Raji (cell line): ENCODE data around the gene USH1G.

Experiments
- POLR2A ChIP-seq: IDR thresholded peaks from 2 replicates; pipeline ENCODE4 v1.6.1; 2011; ENCODE audit warnings: low read depth, low read length, control low read depth; ENCODE audit not compliant: insufficient read depth

The USH1G gene

DNA sequence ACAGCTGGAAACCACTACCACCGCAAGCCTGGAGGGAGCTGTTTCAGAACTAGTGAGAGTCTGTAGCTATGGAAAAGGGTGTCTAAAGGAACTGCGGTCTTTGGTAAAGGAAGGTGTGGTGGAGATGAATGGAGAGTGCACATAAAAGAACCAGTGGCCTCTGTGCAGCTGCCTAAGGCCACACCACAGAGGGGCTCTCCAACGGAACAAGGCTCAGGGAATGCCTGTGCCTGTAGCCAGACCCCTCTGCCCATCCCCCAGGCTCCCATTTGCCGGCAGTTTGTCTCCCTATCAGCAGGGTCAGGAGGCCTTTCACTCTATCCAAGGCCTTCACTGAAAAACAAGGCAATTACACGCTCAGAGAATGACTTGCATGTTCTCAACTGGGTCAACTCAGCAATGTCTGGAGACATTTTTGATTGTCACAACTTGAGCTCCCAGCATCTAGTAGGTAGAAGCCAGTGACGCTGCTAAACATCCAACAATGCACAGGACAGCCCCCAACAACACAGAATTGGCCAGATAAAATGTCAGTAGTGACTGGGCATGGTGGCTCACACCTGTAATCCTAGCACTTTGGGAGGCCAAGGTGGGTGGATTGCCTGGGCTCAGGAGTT, 47.0 kb downstream of the USH1G start:
- TF ChIP-seq POLR2A, result no peak

DNA sequence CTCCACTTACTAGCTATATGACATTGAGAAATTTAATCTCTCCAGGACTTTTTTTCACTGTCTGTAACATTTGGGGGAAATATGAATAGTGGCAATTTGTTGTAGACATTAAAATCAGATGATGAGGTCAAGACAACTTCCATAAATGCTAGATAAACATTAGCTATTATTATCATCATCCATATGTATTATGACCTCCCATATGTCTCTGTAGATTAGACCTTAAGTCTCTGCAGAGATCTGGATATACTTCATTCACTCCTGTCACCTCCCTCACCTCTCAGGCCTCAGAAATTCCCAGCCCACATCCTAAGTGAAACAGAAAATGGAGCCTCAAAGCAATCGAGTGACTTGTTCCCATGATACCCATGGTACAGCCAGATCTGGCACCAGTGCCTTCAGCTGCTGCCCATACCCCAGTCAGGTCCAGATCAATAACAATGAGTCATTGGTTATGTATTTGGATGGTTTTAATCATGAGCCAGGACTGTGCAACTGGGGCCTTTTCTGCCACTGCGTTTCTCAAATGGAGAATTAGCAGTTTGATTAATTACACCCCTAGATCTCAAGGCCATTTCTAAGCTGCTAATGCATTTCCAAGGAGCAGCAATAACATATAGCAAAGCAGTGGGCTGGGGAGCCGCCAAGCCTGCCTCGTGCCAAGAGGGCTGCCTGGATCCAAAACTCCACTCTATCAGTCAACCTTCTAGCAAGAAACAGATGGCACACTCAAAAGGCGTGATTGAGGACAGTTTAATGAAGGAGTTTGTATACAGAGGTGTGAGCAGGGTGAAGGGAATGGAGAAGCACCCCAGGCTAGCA, 47.7 kb downstream of the USH1G start:
- no peak for TF ChIP-seq POLR2A

DNA sequence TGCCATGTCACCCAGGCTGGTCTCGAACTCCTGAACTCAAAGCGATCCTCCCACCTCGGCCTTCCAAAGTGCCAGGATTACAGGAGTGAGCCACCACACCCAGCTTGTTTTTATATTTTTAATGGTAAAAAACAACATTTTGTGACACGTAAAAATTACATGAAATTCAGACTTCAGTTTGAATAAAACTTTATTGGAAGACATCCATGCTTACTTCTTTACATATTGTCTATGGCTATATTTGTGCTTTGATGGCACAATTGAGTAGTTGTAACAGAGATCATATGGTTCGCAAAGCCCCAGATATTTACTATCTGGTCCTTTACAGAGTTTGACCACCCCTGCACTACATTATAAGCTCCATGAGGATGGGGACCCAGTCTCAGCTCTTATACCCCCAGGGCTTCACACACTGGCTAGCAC, 48.4 kb downstream of the USH1G start:
- TF ChIP-seq POLR2A, result no peak

DNA sequence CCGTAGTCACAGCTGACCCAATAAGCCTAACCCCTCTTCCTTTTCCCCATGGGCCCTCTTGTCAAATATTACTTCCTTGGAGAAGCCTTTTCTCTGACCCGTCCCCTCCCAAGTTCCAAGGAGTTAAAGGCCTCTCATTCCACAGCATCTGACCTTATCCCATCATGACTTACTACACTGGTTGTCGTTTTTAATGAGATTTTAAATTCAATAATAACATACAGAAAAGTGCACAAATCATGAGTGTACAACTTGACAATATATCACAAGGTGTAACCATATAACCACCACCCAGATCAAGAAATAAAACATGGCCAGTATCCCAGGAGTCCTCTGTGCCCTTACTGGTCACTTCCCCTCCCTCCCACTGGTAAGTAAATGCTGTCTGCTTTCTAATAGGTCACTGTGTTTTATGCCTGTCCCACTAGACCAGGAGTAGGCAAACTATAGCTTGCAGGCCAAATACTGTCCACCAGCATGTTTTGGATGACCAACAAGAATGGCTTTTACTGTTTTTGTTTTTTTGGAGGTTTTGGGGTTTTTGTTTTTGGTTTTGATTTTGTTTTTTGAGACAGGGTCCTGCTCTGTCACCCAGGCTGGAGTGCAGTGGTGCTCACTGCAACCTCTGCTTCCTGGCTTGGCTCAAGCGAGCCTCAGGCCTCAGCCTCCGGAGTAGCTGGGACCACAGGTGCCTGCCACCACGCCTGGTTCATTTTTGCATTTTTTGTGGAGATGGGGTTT, 49.0 kb downstream of the USH1G start:
- TF ChIP-seq POLR2A, result no peak

DNA sequence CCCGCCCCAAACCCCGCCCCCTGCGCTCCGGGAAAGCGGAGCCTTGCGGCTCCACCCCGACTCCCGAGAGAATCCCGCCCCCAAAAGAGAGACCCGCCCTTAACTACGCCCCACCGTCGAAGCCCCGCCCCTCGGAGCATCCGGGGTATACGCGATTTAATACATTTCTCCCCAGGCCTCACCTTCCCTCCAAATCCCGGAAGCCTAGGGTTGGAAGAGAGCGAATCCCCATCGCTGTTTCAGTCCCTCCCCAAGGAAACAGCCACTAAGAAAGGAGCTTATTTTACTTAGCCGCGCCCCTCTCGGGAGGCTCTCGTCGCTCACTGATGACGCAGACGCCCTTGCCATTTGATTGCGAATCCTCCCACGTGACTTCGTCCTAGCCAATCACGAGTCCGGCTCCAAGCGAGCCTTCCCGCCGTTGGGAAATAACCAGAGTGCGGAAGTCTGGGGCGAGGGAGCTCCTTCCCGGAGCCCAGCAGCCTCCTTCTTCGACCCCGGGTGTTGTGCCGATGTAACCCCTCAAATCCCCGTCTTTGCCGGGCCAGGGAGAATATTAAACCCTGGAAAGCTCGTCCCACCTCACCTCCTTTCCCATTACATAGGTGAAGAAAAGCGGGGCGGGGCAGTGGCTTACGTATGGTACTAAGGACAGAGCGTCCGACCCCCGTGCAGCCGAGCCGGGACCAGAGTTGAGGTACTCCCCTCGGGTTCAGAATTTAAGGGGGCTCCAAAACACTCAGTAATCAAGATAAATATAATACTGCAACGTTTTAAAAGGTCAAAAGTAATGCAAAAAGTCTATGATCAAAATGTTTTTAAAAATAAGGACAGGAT, 49.8 kb downstream of the USH1G start:
- peak; percentile 97 for TF ChIP-seq POLR2A

DNA sequence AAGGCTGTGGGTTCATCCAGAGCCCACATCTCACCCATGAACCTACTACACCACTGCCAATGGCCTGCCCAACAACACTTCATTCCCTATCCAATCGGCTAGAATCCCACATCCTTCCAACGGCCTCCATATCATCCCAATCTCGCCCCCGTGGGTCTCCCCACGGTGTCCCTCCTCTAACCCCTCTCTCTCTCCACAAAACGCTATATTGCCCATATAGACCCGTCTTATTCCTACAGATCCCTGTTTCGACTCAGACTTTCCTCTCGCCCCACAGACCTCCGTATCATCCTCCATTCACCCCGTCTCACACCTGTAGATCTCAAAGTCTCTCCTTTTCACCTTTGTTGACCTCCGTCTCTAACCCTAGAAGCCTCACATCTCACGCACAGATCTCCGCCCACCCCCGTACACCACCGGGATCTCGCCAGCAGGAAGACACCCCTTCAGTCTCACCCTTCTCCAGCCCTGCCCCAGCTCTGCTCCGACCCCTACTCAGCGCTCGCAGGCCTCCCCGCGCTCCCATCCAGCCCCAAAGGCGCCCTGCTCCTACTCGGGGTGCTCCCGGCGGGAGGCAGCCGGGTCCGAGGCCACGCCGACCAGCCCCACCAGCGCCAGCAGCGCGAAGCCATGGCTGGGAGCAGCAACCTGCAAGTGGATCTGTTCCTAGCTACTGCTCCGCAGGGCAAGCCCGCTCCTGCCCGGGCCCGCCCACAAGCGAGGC, 50.6 kb downstream of the USH1G start, which contains the start of gene FDXR:
TSS of gene FDXR (minus strand) at position 682 of the 724 bp plus-strand sequence. CDS start at position 632, 50 bp downstream.
- TF ChIP-seq POLR2A, result peak; percentile 66

DNA sequence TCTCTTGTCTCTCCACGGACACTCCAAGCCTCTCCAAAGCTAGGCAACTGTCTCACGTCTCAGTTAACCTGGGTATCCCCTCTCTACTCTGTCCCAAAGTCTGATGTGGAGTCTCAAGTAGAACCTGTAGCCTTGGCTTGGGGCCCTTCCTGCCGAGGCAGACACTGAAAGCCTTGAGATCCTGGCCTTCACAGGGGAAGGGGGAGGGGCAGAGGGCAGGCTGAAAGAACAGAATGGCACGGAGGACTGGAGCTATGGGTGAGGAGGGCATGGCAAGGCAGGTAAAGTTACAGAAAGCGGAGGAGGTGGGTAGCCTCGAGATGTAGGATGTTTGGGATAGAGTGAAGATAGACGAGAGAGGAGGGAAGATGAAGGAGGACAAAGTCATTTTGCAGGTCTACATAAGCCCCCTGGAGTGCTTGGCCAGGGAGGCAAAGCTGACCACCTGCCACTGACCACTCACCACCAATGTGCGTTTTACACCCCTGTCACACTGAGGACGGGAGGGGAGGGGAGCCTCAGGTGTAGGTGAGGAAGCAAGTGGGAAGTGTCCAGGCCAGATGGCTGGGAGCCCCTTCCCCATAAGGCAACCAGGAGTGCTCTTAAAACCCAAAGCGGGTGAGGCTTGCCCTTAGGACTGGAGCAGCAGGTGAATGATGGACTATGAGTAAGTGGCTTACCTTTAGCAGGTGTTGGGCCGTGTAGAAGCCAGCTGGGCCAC, 51.5 kb downstream of the USH1G start:
- TF ChIP-seq POLR2A, result no peak

DNA sequence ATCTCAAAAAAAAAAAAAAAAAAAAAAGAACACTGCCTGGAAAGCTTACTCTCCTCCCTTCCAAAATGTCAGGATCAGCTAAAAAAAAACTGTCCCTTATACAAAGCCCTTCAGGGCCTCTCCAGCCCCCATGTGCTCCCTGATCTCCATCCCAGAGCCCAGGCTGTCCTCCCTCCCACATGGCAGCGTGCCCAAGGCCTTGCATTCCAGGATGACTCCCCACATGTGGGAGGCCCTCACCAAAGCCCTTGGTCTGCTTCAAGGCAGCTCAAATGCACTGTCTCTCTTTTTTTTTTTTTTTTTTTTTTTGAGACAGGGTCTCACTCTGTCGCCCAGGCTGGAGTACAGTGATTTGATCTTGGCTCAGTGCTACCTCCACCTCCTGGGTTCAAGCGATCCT, 52.5 kb downstream of the USH1G start:
- no peak for TF ChIP-seq POLR2A

DNA sequence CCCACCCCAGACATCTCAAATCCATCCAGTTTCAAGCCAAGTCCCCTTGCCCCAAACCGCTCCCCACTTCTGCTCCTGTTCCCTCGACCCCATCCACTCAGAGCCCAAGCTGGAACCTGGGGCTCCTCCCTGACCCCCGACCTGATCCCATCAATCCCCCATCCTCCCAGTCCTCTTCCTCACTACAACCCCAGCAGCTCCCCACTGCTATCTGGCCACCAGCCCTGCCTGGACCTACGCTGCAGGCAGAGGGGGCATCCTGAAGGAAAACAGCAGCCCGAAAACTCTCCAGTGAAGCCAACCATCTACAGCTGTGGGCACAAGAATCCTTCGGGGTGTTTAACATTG, 54.2 kb downstream of the USH1G start:
- no peak for TF ChIP-seq POLR2A

DNA sequence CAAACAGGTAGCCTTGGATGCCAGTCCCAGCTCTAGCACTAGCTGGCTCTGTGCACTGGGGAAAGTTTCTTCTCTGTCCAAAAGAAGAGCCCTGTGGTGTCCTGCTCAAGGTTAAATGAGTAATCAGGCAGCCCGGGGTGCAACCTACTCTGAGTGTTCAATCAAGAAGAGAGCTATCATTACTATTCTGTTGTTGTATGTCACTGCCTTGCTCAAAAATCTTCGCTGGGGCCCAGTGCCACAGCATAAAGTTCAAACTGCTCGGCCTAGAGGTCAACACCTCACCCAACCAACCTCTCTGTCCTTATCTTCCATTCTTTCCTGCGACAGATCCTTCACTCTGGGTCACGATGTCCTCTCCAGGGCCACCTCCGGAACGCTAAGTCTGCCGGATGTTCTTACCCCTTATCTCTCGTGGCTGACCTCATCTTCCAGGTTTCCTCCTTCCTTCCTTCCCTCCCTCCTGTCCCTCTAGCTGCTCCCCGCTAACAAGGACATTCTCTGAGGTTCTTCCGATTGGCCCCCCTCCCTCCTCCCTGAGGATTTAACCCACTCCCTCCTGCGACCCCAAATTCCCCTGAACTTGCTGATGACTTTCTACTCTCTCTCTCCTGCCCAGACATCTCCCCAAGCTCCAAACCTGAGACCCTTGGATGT, 54.7 kb downstream of the USH1G start:
- TF ChIP-seq POLR2A, result no peak

DNA sequence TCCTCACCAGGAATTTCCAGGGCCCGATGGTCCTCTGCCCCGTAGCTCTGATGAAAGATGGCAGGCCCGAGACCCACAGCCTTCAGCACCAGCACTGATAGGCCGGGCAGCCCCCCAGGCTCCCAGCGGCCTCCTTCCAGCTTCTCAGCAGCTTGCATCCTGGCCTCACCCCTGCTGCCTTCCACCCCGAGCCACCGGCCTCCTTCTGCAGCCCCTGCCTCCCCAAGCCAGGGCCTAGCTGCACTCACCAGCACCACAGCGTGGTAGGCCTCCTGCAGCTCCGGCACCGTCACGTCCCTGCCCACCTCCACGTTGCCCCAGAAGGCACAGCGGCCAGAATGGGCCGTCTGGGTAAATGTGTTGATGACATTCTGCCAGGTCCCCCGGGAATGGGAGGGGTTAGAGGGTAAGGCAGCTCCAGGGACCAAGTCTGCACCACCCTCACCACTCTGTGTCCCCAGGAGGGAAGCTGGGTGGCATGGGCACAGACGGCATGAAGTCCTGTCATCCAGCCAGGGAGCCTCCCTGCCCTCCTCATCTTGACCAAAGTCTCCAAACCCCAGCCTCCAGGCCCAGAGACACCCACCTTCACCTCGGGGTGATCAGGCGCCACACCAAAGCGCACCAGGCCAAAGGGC, 56.7 kb downstream of the USH1G start:
- no peak for TF ChIP-seq POLR2A
